GM23338 (cell line): ENCODE measurements around the gene SGMS2.

ENCODE experiments used
- CTCF ChIP-seq, 2 experiments: fragments of 200-600 bp in 1 of 2; sonication (generic) in 1 of 2; conservative IDR thresholded peaks; 2 replicates each; pipeline versions ENCODE4 v1.5.1 to v1.6.1; 2016 to 2017; ENCODE audit warnings: antibody characterized with exemption in 2 of 2, low read depth in 2 of 2, mild to moderate bottlenecking in 2 of 2, moderate library complexity in 1 of 2
- ETS1 ChIP-seq: IDR thresholded peaks from 2 replicates; pipeline ENCODE4 v1.6.1; 2016; ENCODE audit warnings: antibody characterized with exemption
- EZH2 ChIP-seq: fragments of 200-600 bp; sonication (generic); IDR thresholded peaks from one replicate; pipeline ENCODE4 v1.8.0; 2017; ENCODE audit warnings: antibody characterized with exemption, mild to moderate bottlenecking, low read depth; ENCODE audit not compliant: unreplicated experiment
- REST ChIP-seq: IDR thresholded peaks from one replicate; pipeline ENCODE4 v1.6.1; 2018; ENCODE audit warnings: antibody characterized with exemption; ENCODE audit not compliant: unreplicated experiment

GRCh38 chr4:107824350-107825071 is at the start of gene SGMS2:
- TF ChIP-seq CTCF (conservative IDR thresholded peaks at IDR 0.05; ENCODE audit: low read depth in 2 of 2), result no peak
- TF ChIP-seq ETS1, result no peak
- no peak for TF ChIP-seq REST
- TF ChIP-seq EZH2, result peak; percentile 66
